GM12864 (cell line): ENCODE data around the gene CCNDBP1.
A peak's percentile ranks its signal among the peaks of the same experiment; 100 is the strongest.

Source experiments
- DNase-seq: peaks from one replicate; pipeline ENCODE4 v3.0.0-alpha.2; 2011; ENCODE audit warnings: low read depth
- H3K4me3 ChIP-seq: 2 replicates; pipeline ENCODE4 v1.5.1; 2011; ENCODE audit warnings: mild to moderate bottlenecking, low read depth, low read length, control low read depth
- CTCF ChIP-seq: IDR thresholded peaks from 2 replicates; pipeline ENCODE4 v1.5.1; 2011; ENCODE audit warnings: low read depth, mild to moderate bottlenecking, moderate library complexity, low read length, control low read depth, inconsistent platforms; ENCODE audit errors: missing control alignments

Gene CCNDBP1

DNA sequence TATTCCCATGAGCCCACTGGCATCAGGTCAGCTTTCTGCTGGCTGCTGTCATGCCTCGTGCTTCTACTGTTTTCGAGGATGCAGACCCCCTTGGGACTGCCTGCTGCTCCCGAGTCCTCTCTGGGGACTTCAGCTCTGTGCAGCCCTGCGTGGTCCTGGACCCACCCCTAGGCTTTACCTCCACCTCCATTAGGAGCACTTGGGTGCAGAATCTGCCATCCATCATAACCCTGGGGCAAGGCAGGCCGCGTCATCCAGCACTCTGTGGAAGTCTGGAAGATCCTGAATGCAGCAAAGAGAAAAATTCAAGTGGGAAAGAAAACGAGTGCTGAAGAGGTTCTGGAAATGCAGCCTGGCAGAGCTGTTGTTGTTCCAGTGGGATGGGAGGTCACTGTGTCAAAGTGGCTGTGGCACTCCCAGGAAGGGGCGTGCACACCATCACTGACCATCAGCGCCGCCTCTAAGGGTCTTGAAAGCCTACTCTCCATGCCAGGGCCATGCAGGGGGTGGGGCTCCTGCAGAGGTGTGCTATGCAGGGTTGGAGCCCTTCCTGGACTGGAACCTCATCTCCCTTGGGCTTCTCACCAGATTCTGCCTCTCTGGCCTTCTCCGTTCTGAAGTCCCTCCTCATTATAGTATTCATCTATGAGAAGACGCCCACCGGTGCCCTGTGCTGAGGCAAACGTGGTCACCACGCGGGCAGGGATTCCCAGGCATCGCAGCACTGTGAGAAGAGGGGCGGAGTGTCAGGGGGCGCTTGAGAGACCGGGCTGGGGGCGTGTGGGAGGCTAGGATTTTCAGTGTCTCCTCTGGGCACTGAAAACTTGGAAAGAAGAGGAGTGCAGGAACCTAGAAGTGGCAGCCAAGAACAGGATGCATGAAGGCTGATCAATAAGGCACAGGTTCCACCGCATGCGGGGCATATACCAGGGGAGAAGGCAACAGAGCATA, 23.1 kb downstream of the CCNDBP1 start:
- H3K4me3 ChIP-seq = no peak overlapping the region
- DNase-seq = no peak
- TF ChIP-seq CTCF = no peak

DNA sequence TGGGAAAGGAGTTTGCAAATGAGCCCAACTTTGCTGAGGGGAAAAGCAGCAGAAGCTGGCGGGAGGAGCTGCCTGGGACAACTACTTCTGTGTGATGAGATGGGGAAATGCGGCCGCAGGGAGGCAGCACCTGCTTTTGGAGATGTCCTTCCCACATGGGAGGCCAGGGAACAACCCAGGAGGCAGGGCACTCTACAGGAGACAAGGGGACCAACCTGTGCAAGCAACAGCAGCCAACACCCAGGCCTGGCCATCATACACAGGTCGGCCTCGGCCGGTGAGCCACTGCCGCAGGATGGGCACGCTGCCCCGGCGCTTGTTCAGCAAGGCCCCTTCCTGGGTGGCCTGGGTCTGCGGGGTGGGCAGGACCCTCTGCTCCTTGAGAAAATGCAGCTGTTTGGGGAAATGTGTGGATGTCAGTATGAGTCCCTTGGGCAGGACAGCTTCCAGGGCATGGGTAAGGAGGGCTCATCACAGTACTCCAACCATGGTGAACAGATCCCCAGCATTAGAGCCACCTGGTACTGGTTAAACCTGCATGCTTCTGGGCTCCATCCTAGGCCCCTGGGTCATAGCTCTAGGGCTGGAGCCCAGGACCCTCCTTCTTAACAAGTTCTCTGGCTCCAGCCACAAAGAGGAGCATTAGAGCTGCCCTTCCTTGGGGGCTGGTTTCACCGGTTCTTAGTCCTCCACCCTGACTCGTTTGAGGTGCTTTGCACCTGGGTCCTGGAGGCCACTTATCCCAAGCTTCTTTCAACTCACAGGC, 24.0 kb downstream of the CCNDBP1 start:
- no peak for DNase-seq
- TF ChIP-seq CTCF = peak; percentile 16
- H3K4me3 ChIP-seq = no peak overlapping the region

- TF ChIP-seq CTCF = no peak
- DNase-seq = no peak
- no peak overlapping the region for H3K4me3 ChIP-seq
Observed at GRCh38 chr15:43210172-43210745, 25.1 kb downstream of the CCNDBP1 start.

DNA sequence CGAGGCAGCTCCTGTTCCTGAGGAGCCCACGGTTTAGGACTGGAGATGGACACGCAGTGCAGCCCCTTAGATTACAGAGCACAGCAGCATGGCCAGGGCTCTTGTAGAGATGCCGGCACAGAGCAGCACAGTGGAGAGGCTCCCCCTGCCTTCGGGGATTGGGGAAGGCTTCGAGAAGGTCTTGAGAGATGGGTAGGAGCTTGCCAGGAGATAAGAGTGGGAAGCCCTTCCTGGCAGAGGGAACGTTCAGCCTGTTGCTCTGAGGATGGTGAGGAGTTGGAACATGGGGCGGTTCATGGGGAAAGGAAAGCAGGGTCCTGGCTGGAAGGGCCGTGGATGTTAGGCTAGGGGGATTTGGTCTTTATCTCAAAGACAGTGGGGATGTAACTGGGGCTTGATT, 25.6 kb downstream of the CCNDBP1 start:
- no peak for TF ChIP-seq CTCF
- DNase-seq = no peak
- no peak overlapping the region for H3K4me3 ChIP-seq

- H3K4me3 ChIP-seq = no peak overlapping the region
- DNase-seq = no peak
- TF ChIP-seq CTCF = no peak
Observed at GRCh38 chr15:43211224-43211735, 26.1 kb downstream of the CCNDBP1 start.

GRCh38 chr15:43212299-43212698, 27.1 kb downstream of the CCNDBP1 start:
- no peak for TF ChIP-seq CTCF
- DNase-seq = no peak
- no peak overlapping the region for H3K4me3 ChIP-seq
